ENCODE data around the gene CDKAL1.

GRCh38 chr6:20751293-20751935 is 217.2 kb downstream of the CDKAL1 start:
- TF ChIP-seq CTCF (IDR thresholded peaks at IDR 0.05; ENCODE audit: borderline replicate concordance, extremely low read depth, low read length, poor library complexity, severe bottlenecking): no peak
- no peak for TF ChIP-seq EZH2 (IDR thresholded peaks at IDR 0.05; ENCODE audit: borderline replicate concordance, low read depth, low read length, severe bottlenecking)

Data from DND-41 (cell line).